Trophoblast cell (in vitro differentiated cells and primary cell): ENCODE results near the gene ACTL6A.
A peak's percentile ranks its signal among the peaks of the same experiment; 100 is the strongest.

ENCODE experiments used
- DNase-seq, 2 donors: peaks; one replicate each; pipeline ENCODE4 v3.0.0-alpha.2; 2016
- H2AFZ ChIP-seq: 2 replicates; pipeline ENCODE4 v1.6.1; 2013; ENCODE audit warnings: low read length, moderate library complexity, mild to moderate bottlenecking; ENCODE audit not compliant: insufficient read depth, poor library complexity
- H2AK5ac ChIP-seq: 2 replicates; pipeline ENCODE4 v1.6.1; 2013; ENCODE audit warnings: mild to moderate bottlenecking, low read length
- H2BK120ac ChIP-seq: 2 replicates; pipeline ENCODE4 v1.6.1; 2013; ENCODE audit warnings: low read length, mild to moderate bottlenecking, moderate library complexity; ENCODE audit not compliant: insufficient read depth, poor library complexity
- H2BK12ac ChIP-seq: 2 replicates; pipeline ENCODE4 v1.6.1; 2013; ENCODE audit warnings: mild to moderate bottlenecking, low read length, moderate library complexity
- H2BK5ac ChIP-seq: 2 replicates; pipeline ENCODE4 v1.6.1; 2013; ENCODE audit warnings: low read length, low read depth, moderate library complexity, mild to moderate bottlenecking; ENCODE audit not compliant: poor library complexity
- H3K14ac ChIP-seq: 2 replicates; pipeline ENCODE4 v1.6.1; 2013; ENCODE audit warnings: mild to moderate bottlenecking, low read length
- H3K18ac ChIP-seq: 2 replicates; pipeline ENCODE4 v1.6.1; 2013; ENCODE audit warnings: mild to moderate bottlenecking, low read length
- H3K23ac ChIP-seq: 2 replicates; pipeline ENCODE4 v1.6.1; 2013; ENCODE audit warnings: low read length
- H3K27ac ChIP-seq: 2 replicates; pipeline ENCODE4 v1.5.1; 2013; ENCODE audit warnings: low read depth, mild to moderate bottlenecking, inconsistent platforms, low read length, moderate library complexity
- H3K27me3 ChIP-seq: 2 replicates; pipeline ENCODE4 v1.6.1; 2013; ENCODE audit warnings: inconsistent platforms, mild to moderate bottlenecking, low read length, moderate library complexity; ENCODE audit not compliant: insufficient read depth
- H3K36me3 ChIP-seq, 2 experiments: 1 replicate in 1 of 2; 2 replicates in 1 of 2; pipeline ENCODE4 v1.6.1; 2013; ENCODE audit warnings: low read length in 2 of 2, mild to moderate bottlenecking in 2 of 2, moderate library complexity in 1 of 2; ENCODE audit not compliant: insufficient read depth in 2 of 2, control insufficient read depth in 1 of 2
- H3K4ac ChIP-seq: 2 replicates; pipeline ENCODE4 v1.6.1; 2013; ENCODE audit warnings: low read depth, mild to moderate bottlenecking, low read length, moderate library complexity
- H3K4me1 ChIP-seq, 2 experiments: 1 replicate in 1 of 2; 2 replicates in 1 of 2; pipeline ENCODE4 v1.6.1; 2013; ENCODE audit warnings: low read length in 2 of 2, mild to moderate bottlenecking in 2 of 2, moderate library complexity in 1 of 2; ENCODE audit not compliant: insufficient read depth in 2 of 2, control insufficient read depth in 1 of 2
- H3K4me2 ChIP-seq: 2 replicates; pipeline ENCODE4 v1.6.1; 2013; ENCODE audit warnings: inconsistent platforms, mild to moderate bottlenecking, low read length, moderate library complexity
- H3K4me3 ChIP-seq: 2 replicates; pipeline ENCODE4 v1.5.1; 2013; ENCODE audit warnings: mild to moderate bottlenecking, low read depth, low read length, inconsistent platforms
- H3K79me1 ChIP-seq: one replicate; pipeline ENCODE4 v1.6.1; 2013; ENCODE audit warnings: low read length
- H3K79me2 ChIP-seq: 2 replicates; pipeline ENCODE4 v1.6.1; 2013; ENCODE audit warnings: low read length, mild to moderate bottlenecking; ENCODE audit not compliant: control insufficient read depth, insufficient read depth, poor library complexity
- H3K9ac ChIP-seq: 2 replicates; pipeline ENCODE4 v1.6.1; 2013; ENCODE audit warnings: mild to moderate bottlenecking, low read length
- H3K9me3 ChIP-seq: 2 replicates; pipeline ENCODE4 v1.6.1; 2013; ENCODE audit warnings: low read depth, mild to moderate bottlenecking, control low read depth, inconsistent platforms, low read length; ENCODE audit not compliant: insufficient read depth
- H4K12ac ChIP-seq: 2 replicates; pipeline ENCODE4 v1.6.1; 2013; ENCODE audit warnings: low read depth, mild to moderate bottlenecking, low read length, moderate library complexity
- H4K8ac ChIP-seq: 2 replicates; pipeline ENCODE4 v1.6.1; 2013; ENCODE audit warnings: low read depth, mild to moderate bottlenecking, low read length, moderate library complexity
- H4K91ac ChIP-seq: one replicate; pipeline ENCODE4 v1.6.1; 2013; ENCODE audit warnings: low read depth, mild to moderate bottlenecking, low read length, moderate library complexity
- WGBS: extraction: QIAGEN DNeasy Blood & Tissue Kit; methylation state at CpG from one replicate; pipeline ENCODE4 v1.1.7; 2013; ENCODE audit warnings: missing lambda C conversion rate; ENCODE audit not compliant: insufficient read length, insufficient coverage; ENCODE audit errors: extremely low coverage; 5-methylcytosine and 5-hydroxymethylcytosine counted together

The ACTL6A gene

DNA sequence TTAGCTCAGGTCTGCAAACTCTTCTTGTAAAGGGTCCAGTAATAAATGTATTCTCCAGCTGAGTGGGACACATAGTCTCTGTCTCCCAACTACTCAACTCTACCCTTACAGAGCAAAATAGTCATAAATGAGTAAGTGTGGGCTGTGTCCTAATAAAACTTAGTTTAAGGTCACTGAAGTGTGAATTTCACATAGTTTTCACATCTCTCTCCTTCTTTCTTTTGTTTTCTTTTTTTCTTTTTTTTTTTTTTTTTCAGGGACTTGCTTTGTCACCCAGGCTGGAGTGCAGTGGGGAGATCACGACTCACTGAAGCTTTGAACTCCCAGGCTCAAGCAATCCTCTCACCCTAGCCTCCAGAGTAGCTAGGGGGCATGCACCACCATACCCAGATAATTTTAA is 1.9 kb upstream of the ACTL6A start:
- Histone ChIP-seq H3K23ac (no peak overlapping the region), H3K9ac (no peak overlapping the region), H4K8ac (no peak overlapping the region), H3K18ac (no peak overlapping the region), H3K4ac (no peak overlapping the region), H3K4me3 (no peak overlapping the region), H2BK5ac (no peak overlapping the region), H3K36me3 (no peaks in the 10 kb centered on the region), H3K4me2 (no peak overlapping the region), H4K12ac (no peak overlapping the region), H2AFZ (no peak overlapping the region), H2BK120ac (no peak overlapping the region), H3K4me1 (peaks cover 2 to 3% of the 10 kb centered on the region in 2 experiments), H2BK12ac (no peak overlapping the region), H3K14ac (no peak overlapping the region), H3K9me3 (no peaks in the 10 kb centered on the region), H2AK5ac (no peak overlapping the region), H4K91ac (no peak overlapping the region), H3K27ac (no peak overlapping the region), H3K27me3 (no peaks in the 10 kb centered on the region), H3K79me2 (peaks cover 9% of the 10 kb centered on the region), H3K79me1 (peaks cover 5% of the 10 kb centered on the region)
- no CpG with 5 or more reads among the region's 1 CpG for WGBS
- DNase-seq, result no peak

- H3K79me1 ChIP-seq, result peaks cover 5% of the 10 kb centered on the region
Observed at GRCh38 chr3:179563271-179563783, 601 bp downstream of the ACTL6A start.

DNA sequence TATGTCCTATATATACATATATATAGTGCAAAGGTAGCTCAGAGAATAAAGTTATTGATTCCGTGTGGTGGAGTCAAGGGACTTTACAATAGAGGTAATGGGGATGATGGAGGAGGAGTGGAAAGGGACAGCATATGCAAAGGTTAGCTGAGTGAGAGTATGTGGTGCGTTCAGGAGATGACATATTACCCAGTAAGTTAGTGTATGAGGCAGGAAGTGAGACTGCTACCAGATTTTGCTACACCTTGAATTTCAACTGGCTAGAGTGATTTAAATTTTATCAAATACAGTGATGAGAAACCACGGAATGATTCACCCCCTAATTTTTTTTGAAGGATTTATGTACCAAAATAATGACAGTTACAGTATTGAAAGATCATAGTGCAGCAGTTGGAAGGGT is 2.8 kb downstream of the ACTL6A start:
- H4K8ac ChIP-seq, result no peak overlapping the region
- no peak for DNase-seq
- H3K23ac ChIP-seq, result no peak overlapping the region
- H2BK120ac ChIP-seq, result no peak overlapping the region
- H2BK5ac ChIP-seq, result no peak overlapping the region
- no peak overlapping the region for H3K4me3 ChIP-seq
- no peak overlapping the region for H3K27ac ChIP-seq
- H2BK12ac ChIP-seq, result no peak overlapping the region
- no peaks in the 10 kb centered on the region for H3K27me3 ChIP-seq
- peaks cover 5% of the 10 kb centered on the region for H3K79me1 ChIP-seq
- no peak overlapping the region for H3K18ac ChIP-seq
- 100% methylated on average over 1 of the region's 3 CpGs for WGBS
- no peak overlapping the region for H3K4ac ChIP-seq
- H4K91ac ChIP-seq, result no peak overlapping the region
- no peak overlapping the region for H4K12ac ChIP-seq
- no peak overlapping the region for H3K4me2 ChIP-seq
- H3K9me3 ChIP-seq, result no peaks in the 10 kb centered on the region
- no peak overlapping the region for H2AK5ac ChIP-seq
- H3K36me3 ChIP-seq, result no peaks in the 10 kb centered on the region
- no peak overlapping the region for H2AFZ ChIP-seq
- H3K9ac ChIP-seq, result no peak overlapping the region
- no peak overlapping the region for H3K14ac ChIP-seq
- H3K79me2 ChIP-seq, result peaks cover 9% of the 10 kb centered on the region
- H3K4me1 ChIP-seq, result peaks cover 2 to 3% of the 10 kb centered on the region in 2 experiments

More at GRCh38 chr3:179563271-179563783, 601 bp downstream of the ACTL6A start:
- Histone ChIP-seq H3K4me2 (peak overlapping the region; percentile 86), H3K4me3 (peak overlapping the region; percentile 99), H2BK120ac (peak overlapping the region; percentile 41), H2BK12ac (no peak overlapping the region), H3K27ac (peak overlapping the region; percentile 69), H3K18ac (peak overlapping the region; percentile 90), H4K12ac (peak overlapping the region; percentile 91), H3K23ac (no peak overlapping the region), H3K9me3 (no peaks in the 10 kb centered on the region), H3K9ac (peak overlapping the region; percentile 84), H3K27me3 (no peaks in the 10 kb centered on the region), H2AFZ (peak overlapping the region; percentile 66), H3K36me3 (no peaks in the 10 kb centered on the region), H4K8ac (peak overlapping the region; percentile 85), H2AK5ac (no peak overlapping the region), H3K4ac (peak overlapping the region; percentile 89), H4K91ac (peak overlapping the region; percentile 78), H3K4me1 (peaks cover 2 to 3% of the 10 kb centered on the region in 2 experiments), H3K14ac (peak overlapping the region; percentile 91), H3K79me2 (peaks cover 9% of the 10 kb centered on the region), H2BK5ac (peak overlapping the region; percentile 14)
- DNase-seq, result peak; percentile 60 to 74
- no CpG with 5 or more reads among the region's 40 CpGs for WGBS

GRCh38 chr3:179580992-179581391 is 18.3 kb downstream of the ACTL6A start:
- H4K91ac ChIP-seq, result no peak overlapping the region
- H3K18ac ChIP-seq, result no peak overlapping the region
- no peak overlapping the region for H3K9ac ChIP-seq
- no peak for DNase-seq
- H4K8ac ChIP-seq, result no peak overlapping the region
- no peaks in the 10 kb centered on the region for H3K4me1 ChIP-seq
- no peak overlapping the region for H3K4ac ChIP-seq
- H2AK5ac ChIP-seq, result no peak overlapping the region
- no peak overlapping the region for H3K27ac ChIP-seq
- H2AFZ ChIP-seq, result no peak overlapping the region
- H2BK120ac ChIP-seq, result no peak overlapping the region
- H3K4me2 ChIP-seq, result no peak overlapping the region
- H3K79me1 ChIP-seq, result no peaks in the 10 kb centered on the region
- H2BK5ac ChIP-seq, result no peak overlapping the region
- H4K12ac ChIP-seq, result no peak overlapping the region
- H3K4me3 ChIP-seq, result no peak overlapping the region
- H3K36me3 ChIP-seq, result peaks cover 13 to 19% of the 10 kb centered on the region in 2 experiments
- H3K79me2 ChIP-seq, result no peaks in the 10 kb centered on the region
- no peak overlapping the region for H3K14ac ChIP-seq
- H3K23ac ChIP-seq, result no peak overlapping the region
- WGBS, result no CpG with 5 or more reads among the region's 1 CpG
- no peaks in the 10 kb centered on the region for H3K27me3 ChIP-seq
- no peak overlapping the region for H2BK12ac ChIP-seq
- H3K9me3 ChIP-seq, result no peaks in the 10 kb centered on the region
